ENCODE measurements around the gene RRAS.
"Not testable (repeated sequence)": the region's sequence is repeated elsewhere in the genome, so short reads cannot be mapped to it uniquely, and the experiment has no call there.

RRAS gene

GRCh38 chr19:49626226-49626625, 13.7 kb downstream of the RRAS start:
- H3K9me3 ChIP-seq = no peaks in the 10 kb centered on the region
- TF ChIP-seq CTCF (IDR thresholded peaks at IDR 0.05) = no peak
- H3K27me3 ChIP-seq = no peaks in the 10 kb centered on the region
- H3K4me3 ChIP-seq (ENCODE audit: low read depth in 1 of 2, low read length in 1 of 2) = no peak overlapping the region
- H3K4me1 ChIP-seq (ENCODE audit: control insufficient read depth in 1 of 2, insufficient read depth in 1 of 2, low read depth in 1 of 2, low read length in 1 of 2) = no peaks in the 10 kb centered on the region
- H3K36me3 ChIP-seq = peaks cover 52% of the 10 kb centered on the region
- no peak overlapping the region for H3K27ac ChIP-seq

GRCh38 chr19:49624967-49625910, 14.7 kb downstream of the RRAS start:
- TF ChIP-seq CTCF (IDR thresholded peaks at IDR 0.05) = no peak
- Histone ChIP-seq H3K36me3 (peaks cover 61% of the 10 kb centered on the region), H3K27ac (no peak overlapping the region), H3K27me3 (no peaks in the 10 kb centered on the region), H3K4me1 (ENCODE audit: control insufficient read depth in 1 of 2, insufficient read depth in 1 of 2, low read depth in 1 of 2, low read length in 1 of 2) (no peaks in the 10 kb centered on the region), H3K9me3 (no peaks in the 10 kb centered on the region), H3K4me3 (ENCODE audit: low read depth in 1 of 2, low read length in 1 of 2) (no peak overlapping the region)

GRCh38 chr19:49617860-49618259, 22.1 kb downstream of the RRAS start:
- H3K27me3 ChIP-seq; H3K4me1 ChIP-seq (ENCODE audit: control insufficient read depth in 1 of 2, insufficient read depth in 1 of 2, low read depth in 1 of 2, low read length in 1 of 2); H3K9me3 ChIP-seq; H3K4me3 ChIP-seq (ENCODE audit: low read depth in 1 of 2, low read length in 1 of 2); H3K27ac ChIP-seq: not testable (repeated sequence)
- H3K36me3 ChIP-seq = peaks cover 74% of the 10 kb centered on the region

- Histone ChIP-seq H3K4me3 (ENCODE audit: low read depth in 1 of 2, low read length in 1 of 2) (no peak overlapping the region), H3K27ac (no peak overlapping the region), H3K36me3 (peaks cover 73% of the 10 kb centered on the region), H3K4me1 (ENCODE audit: control insufficient read depth in 1 of 2, insufficient read depth in 1 of 2, low read depth in 1 of 2, low read length in 1 of 2) (peaks cover 4 to 6% of the 10 kb centered on the region in 2 experiments), H3K9me3 (no peaks in the 10 kb centered on the region), H3K27me3 (no peaks in the 10 kb centered on the region)
- TF ChIP-seq CTCF (IDR thresholded peaks at IDR 0.05) = no peak
Measured at GRCh38 chr19:49616945-49617344, 23.0 kb downstream of the RRAS start.

- no peaks in the 10 kb centered on the region for H3K27me3 ChIP-seq
- H3K27ac ChIP-seq = no peak overlapping the region
- peaks cover 4 to 6% of the 10 kb centered on the region in 2 experiments for H3K4me1 ChIP-seq (ENCODE audit: control insufficient read depth in 1 of 2, insufficient read depth in 1 of 2, low read depth in 1 of 2, low read length in 1 of 2)
- H3K4me3 ChIP-seq (ENCODE audit: low read depth in 1 of 2, low read length in 1 of 2) = no peak overlapping the region
- peaks cover 69% of the 10 kb centered on the region for H3K36me3 ChIP-seq
- no peak for TF ChIP-seq CTCF (IDR thresholded peaks at IDR 0.05)
- H3K9me3 ChIP-seq = no peaks in the 10 kb centered on the region
Measured at GRCh38 chr19:49616532-49616931, 23.4 kb downstream of the RRAS start.

GRCh38 chr19:49615861-49616260, 24.1 kb downstream of the RRAS start:
- no peaks in the 10 kb centered on the region for H3K27me3 ChIP-seq
- peaks cover 68% of the 10 kb centered on the region for H3K36me3 ChIP-seq
- TF ChIP-seq CTCF (IDR thresholded peaks at IDR 0.05) = no peak
- peaks cover 4 to 6% of the 10 kb centered on the region in 2 experiments for H3K4me1 ChIP-seq (ENCODE audit: control insufficient read depth in 1 of 2, insufficient read depth in 1 of 2, low read depth in 1 of 2, low read length in 1 of 2)
- H3K4me3 ChIP-seq (ENCODE audit: low read depth in 1 of 2, low read length in 1 of 2) = no peak overlapping the region
- H3K9me3 ChIP-seq = no peaks in the 10 kb centered on the region
- H3K27ac ChIP-seq = no peak overlapping the region

Data from neutrophil (primary cell).